C4-2B (cell line): ENCODE measurements around the gene CTNNA2.

Source experiments
- CTCF ChIP-seq: fragments of 450-650 bp; conservative IDR thresholded peaks from 2 replicates; pipeline ENCODE4 v1.5.1; 2017; ENCODE audit warnings: mild to moderate bottlenecking
- ZFX ChIP-seq: fragments of 450-650 bp; IDR thresholded peaks from 2 replicates; pipeline ENCODE4 v1.6.1; 2017

- TF ChIP-seq CTCF, result no peak
- TF ChIP-seq ZFX, result no peak
Measured at GRCh38 chr2:80624062-80624461, 1111.2 kb downstream of the CTNNA2 start.
